Suprapubic skin (tissue), 4 donors: ENCODE results near the gene PNPLA1. TPM values are rescaled to one million over a fixed set of nuclear protein-coding genes. Genes with fewer than 3 reads are reported as not detected.

Experiments
- DNase-seq, 2 donors: peaks; one replicate each; pipeline ENCODE4 v3.0.0-alpha.2; 2019; ENCODE audit warnings: low spot score in 2 of 2
- H3K27ac ChIP-seq: fragments of 200-600 bp; sonication (generic); one replicate; pipeline ENCODE4 v1.5.1; 2019
- H3K27me3 ChIP-seq: fragments of 200-600 bp; sonication (generic); one replicate; pipeline ENCODE4 v1.5.1; 2019
- H3K36me3 ChIP-seq: fragments of 200-600 bp; sonication (generic); one replicate; pipeline ENCODE4 v1.5.1; 2019
- H3K4me1 ChIP-seq: fragments of 200-600 bp; sonication (generic); one replicate; pipeline ENCODE4 v1.5.1; 2019
- H3K4me3 ChIP-seq: fragments of 200-600 bp; sonication (generic); one replicate; pipeline ENCODE4 v1.5.1; 2019; ENCODE audit warnings: mild to moderate bottlenecking
- H3K9me3 ChIP-seq: fragments of 200-600 bp; sonication (generic); one replicate; pipeline ENCODE4 v1.5.1; 2019
- EP300 ChIP-seq: sonication (generic); formaldehyde crosslinking; IDR thresholded peaks from one replicate; pipeline ENCODE4 v1.6.1; 2017; ENCODE audit warnings: antibody characterized with exemption
- POLR2A ChIP-seq, 2 donors: fragments of 450-650 bp; IDR thresholded peaks; one replicate each; pipeline ENCODE4 v1.6.1; 2017; ENCODE audit warnings: antibody characterized with exemption in 2 of 2, mild to moderate bottlenecking in 2 of 2, moderate library complexity in 2 of 2
- POLR2AphosphoS5 ChIP-seq, 3 donors: sonication (generic); formaldehyde crosslinking; IDR thresholded peaks; one replicate each; pipeline ENCODE4 v1.6.1; 2017; ENCODE audit warnings: antibody characterized with exemption in 3 of 3
- WGBS: methylation state at CpG from one replicate; pipeline ENCODE4 v1.1.5; 2018; 5-methylcytosine and 5-hydroxymethylcytosine counted together
- total RNA-seq, 4 donors: library from RNA; depleted of rRNA; stranded (reverse); fragments of >200 nt; gene quantifications; one replicate each; pipeline ENCODE4 v1.1.0, GENCODE V29; 2016
- TF ChIP-seq, protein P1 (sequence below), 2 donors: fragments of 200-600 bp in 1 of 2; fragments of 450-650 bp in 1 of 2; sonication (generic) in 1 of 2; IDR thresholded peaks; one replicate each; pipeline ENCODE4 v1.5.1; 2016 to 2019; ENCODE audit warnings: antibody characterized with exemption in 2 of 2, mild to moderate bottlenecking in 1 of 2, moderate library complexity in 1 of 2

The PNPLA1 gene, protein sequence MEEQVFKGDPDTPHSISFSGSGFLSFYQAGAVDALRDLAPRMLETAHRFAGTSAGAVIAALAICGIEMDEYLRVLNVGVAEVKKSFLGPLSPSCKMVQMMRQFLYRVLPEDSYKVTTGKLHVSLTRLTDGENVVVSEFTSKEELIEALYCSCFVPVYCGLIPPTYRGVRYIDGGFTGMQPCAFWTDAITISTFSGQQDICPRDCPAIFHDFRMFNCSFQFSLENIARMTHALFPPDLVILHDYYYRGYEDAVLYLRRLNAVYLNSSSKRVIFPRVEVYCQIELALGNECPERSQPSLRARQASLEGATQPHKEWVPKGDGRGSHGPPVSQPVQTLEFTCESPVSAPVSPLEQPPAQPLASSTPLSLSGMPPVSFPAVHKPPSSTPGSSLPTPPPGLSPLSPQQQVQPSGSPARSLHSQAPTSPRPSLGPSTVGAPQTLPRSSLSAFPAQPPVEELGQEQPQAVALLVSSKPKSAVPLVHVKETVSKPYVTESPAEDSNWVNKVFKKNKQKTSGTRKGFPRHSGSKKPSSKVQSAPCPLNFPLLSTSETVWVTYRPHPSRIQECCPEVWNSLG
- total RNA-seq: 10 to 100 TPM; 15.7 to 40.3 (median 32.9) TPM

DNA sequence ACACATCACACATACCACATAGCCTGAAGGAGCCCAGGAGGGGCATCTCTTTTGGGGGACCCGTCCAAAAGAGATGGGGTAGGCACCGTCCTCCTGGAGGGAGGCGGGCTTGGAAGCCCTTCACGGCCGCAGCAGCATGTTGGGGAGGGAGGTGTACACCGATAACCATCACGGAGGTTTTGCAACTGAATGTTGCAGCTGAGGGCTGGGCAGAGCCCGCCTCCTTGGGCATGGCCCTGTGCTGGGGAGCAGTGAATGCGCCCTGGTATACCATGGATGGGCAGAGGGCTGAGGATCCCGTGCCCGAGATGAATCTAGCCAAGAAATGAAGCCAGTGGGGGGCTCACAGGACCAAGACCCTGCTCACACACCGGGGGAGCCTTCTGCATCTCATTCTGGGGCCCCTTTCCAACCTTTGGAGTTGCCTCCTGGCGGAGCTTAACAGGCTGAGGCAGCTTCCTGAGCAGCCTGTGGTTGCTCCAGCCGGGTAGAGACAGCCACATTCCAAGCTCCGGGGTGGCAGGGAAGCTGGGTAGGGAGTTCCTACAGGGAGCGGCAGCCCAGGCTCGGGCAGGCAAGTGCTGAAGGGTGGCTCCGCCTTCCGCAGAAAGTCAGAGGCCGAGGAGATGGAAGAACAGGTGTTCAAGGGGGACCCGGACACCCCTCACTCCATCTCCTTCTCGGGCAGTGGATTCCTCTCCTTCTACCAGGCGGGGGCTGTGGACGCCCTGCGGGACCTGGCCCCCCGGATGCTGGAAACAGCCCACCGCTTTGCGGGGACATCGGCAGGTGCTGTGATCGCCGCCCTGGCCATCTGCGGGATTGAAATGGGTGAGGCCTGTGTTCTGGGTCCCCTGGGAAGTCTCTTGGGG lies at the start of gene PNPLA1:
Gene PNPLA1, plus strand, starts transcription at position 227 of the 872 bp plus-strand sequence. Its CDS starts 400 bp downstream, at position 627.
- Histone ChIP-seq H3K4me1 (peaks cover 41% of the 10 kb centered on the region), H3K36me3 (no peaks in the 10 kb centered on the region), H3K27me3 (peaks cover 15% of the 10 kb centered on the region), H3K9me3 (no peaks in the 10 kb centered on the region), H3K27ac (peak within 1 kb of the TSS; percentile 66), H3K4me3 (peak within 1 kb of the TSS; percentile 19)
- DNase-seq: peak in 1 of 2 donors; percentile 63
- no peak for TF ChIP-seq POLR2A (IDR thresholded peaks at IDR 0.05)
- no peak for TF ChIP-seq POLR2AphosphoS5 (IDR thresholded peaks at IDR 0.05)
- no peak for TF ChIP-seq EP300
- TF ChIP-seq, protein P1, sequence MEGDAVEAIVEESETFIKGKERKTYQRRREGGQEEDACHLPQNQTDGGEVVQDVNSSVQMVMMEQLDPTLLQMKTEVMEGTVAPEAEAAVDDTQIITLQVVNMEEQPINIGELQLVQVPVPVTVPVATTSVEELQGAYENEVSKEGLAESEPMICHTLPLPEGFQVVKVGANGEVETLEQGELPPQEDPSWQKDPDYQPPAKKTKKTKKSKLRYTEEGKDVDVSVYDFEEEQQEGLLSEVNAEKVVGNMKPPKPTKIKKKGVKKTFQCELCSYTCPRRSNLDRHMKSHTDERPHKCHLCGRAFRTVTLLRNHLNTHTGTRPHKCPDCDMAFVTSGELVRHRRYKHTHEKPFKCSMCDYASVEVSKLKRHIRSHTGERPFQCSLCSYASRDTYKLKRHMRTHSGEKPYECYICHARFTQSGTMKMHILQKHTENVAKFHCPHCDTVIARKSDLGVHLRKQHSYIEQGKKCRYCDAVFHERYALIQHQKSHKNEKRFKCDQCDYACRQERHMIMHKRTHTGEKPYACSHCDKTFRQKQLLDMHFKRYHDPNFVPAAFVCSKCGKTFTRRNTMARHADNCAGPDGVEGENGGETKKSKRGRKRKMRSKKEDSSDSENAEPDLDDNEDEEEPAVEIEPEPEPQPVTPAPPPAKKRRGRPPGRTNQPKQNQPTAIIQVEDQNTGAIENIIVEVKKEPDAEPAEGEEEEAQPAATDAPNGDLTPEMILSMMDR (IDR thresholded peaks at IDR 0.05): no peak
- 37% methylated on average over 25 of the region's 32 CpGs for WGBS

DNA sequence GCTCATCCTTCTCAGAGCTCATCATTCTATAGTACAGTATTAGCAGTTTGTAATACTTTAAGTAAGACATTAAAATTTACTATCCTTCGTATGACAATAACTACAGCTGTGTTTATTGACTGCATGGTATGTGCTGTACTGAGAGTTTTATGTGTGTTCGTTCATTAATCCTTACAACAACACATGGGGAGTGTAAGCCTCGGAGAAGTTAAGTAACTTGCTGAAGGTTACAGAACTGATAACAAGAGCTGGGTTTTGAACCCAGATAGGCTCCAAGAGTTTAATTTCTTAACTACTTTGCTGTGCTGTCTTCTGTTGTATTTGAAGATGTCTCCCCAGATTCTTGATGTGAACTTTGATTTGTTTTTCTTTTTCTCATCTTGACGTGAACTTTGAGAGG lies 49.6 kb upstream of the PNPLA1 start:
- WGBS: 84% methylated on average over 4 of the region's 4 CpGs
- Histone ChIP-seq H3K27ac (no peak overlapping the region), H3K4me1 (no peaks in the 10 kb centered on the region), H3K27me3 (no peaks in the 10 kb centered on the region), H3K9me3 (no peaks in the 10 kb centered on the region), H3K4me3 (no peak overlapping the region), H3K36me3 (peaks cover 87% of the 10 kb centered on the region)
- TF ChIP-seq, protein P1 (IDR thresholded peaks at IDR 0.05): no peak
- TF ChIP-seq EP300 (no peak), POLR2A (IDR thresholded peaks at IDR 0.05) (no peak), POLR2AphosphoS5 (IDR thresholded peaks at IDR 0.05) (no peak)
- no peak for DNase-seq

DNA sequence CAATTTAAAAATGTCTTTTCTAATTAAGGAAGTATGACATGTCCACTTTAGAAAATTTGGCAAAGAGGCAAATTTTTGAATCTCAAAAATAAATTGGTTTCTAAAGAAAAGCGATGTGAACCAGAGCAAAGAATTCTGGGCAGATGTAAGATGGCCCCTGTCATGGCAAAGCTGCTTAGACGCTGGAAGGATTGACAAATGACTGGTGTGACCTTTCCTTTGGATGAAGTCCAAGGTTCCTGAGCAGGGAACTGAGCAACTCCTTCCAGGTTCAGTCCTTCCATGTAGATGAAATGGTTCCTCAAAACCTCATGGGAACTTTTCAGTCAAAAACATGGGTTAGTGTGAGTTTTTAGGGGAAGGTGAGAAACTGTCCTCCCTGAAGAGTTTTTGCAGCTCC lies 48.2 kb upstream of the PNPLA1 start:
- H3K36me3 ChIP-seq: peaks cover 88% of the 10 kb centered on the region
- no peak for TF ChIP-seq POLR2AphosphoS5 (IDR thresholded peaks at IDR 0.05)
- no peak for TF ChIP-seq POLR2A (IDR thresholded peaks at IDR 0.05)
- TF ChIP-seq EP300: no peak
- TF ChIP-seq, protein P1 (IDR thresholded peaks at IDR 0.05): no peak
- H3K27ac ChIP-seq: no peak overlapping the region

DNA sequence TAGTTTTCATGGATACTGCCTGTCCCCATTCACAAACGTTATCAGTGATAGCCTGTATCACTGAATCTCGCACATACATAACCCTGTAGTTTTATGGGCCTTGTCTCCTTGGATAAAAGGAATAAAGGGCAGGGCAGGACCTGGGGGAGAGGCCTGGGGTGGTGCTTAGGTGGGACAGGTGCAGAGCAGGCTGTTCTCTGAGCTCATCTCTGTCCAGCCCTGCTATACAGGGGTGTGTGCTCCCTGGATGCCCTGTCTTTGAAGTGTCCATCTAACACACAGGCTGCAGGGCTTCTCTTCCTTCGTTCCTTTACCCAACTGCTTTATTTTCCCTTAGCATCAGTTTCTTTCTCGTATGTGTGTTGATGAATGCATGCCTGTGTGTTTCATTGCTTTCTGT lies 46.9 kb upstream of the PNPLA1 start:
- no peaks in the 10 kb centered on the region for H3K27me3 ChIP-seq
- 76% methylated on average over 4 of the region's 4 CpGs for WGBS
- H3K36me3 ChIP-seq: peaks cover 83% of the 10 kb centered on the region
- peaks cover 7% of the 10 kb centered on the region for H3K4me1 ChIP-seq
- H3K27ac ChIP-seq: no peak overlapping the region
- no peaks in the 10 kb centered on the region for H3K9me3 ChIP-seq
- no peak overlapping the region for H3K4me3 ChIP-seq
- TF ChIP-seq EP300 (no peak), POLR2AphosphoS5 (IDR thresholded peaks at IDR 0.05) (no peak), POLR2A (IDR thresholded peaks at IDR 0.05) (no peak)
- TF ChIP-seq, protein P1 (IDR thresholded peaks at IDR 0.05): no peak
- DNase-seq: no peak

More for the DNA sequence above, 48.2 kb upstream of the PNPLA1 start:
- no peaks in the 10 kb centered on the region for H3K9me3 ChIP-seq
- DNase-seq: no peak
- H3K4me3 ChIP-seq: no peak overlapping the region
- 70% methylated on average over 2 of the region's 2 CpGs for WGBS
- H3K27me3 ChIP-seq: no peaks in the 10 kb centered on the region
- H3K4me1 ChIP-seq: no peaks in the 10 kb centered on the region
